RPMI7951 (cell line): ENCODE results near the gene PRKCB. TPM values are rescaled to one million over a fixed set of nuclear protein-coding genes. Genes with fewer than 3 reads are reported as not detected.

Source experiments
- DNase-seq: peaks from one replicate; pipeline ENCODE4 v3.0.0-alpha.2; 2012; ENCODE audit warnings: low read depth
- total RNA-seq: library from RNA; depleted of rRNA; stranded (reverse); fragments of >200 nt; shearing (Covaris generic); gene quantifications from 2 replicates; pipeline ENCODE4 v1.2.3, GENCODE V29; 2014

PRKCB gene
- total RNA-seq, 1 experiment from 2014 or later, result not detected

GRCh38 chr16:23967775-23968174, 132.0 kb downstream of the PRKCB start:
- no peak for DNase-seq

- no peak for DNase-seq
Measured at GRCh38 chr16:23968176-23968575, 132.4 kb downstream of the PRKCB start.

DNA sequence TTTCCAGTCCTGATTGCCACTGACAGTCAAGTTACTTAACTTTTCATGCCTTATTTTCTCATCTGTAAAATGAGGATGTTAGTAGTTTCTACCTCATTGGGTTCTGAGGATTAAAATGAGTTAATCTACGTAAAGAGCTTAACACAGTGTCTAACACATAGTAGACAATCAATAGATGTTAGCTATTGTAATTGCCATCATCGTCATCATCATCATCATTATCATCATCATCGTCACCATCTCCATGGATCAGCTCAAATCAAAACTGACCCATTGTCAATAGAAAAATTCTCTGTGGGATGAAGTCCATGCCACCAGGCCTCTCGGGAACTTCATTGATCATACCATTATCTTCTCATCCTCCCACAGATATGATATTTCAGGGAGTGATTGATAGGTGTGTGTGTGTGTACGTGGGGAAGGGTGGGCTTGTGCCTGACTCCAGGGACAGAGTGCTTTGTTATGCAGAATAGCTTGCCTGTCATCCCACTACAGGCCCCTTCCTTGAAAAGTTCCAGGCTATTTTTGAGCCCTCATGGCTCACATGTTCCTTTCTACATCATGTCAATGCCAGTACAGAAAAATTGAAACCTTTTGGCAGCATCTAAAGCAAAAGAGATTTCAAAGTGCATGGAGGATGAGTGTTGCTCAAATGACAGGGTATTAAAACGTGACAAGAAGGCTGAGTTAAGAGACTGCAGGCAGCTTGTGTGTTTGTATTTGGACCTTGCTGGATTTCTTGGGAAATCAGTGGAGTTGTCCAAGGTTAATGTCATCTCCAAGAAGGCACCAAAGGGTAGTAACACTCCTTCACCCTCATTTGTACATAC, 133.9 kb downstream of the PRKCB start:
- no peak for DNase-seq

- peak; percentile 9 for DNase-seq
Measured at GRCh38 chr16:23974223-23974622, 138.4 kb downstream of the PRKCB start.

DNA sequence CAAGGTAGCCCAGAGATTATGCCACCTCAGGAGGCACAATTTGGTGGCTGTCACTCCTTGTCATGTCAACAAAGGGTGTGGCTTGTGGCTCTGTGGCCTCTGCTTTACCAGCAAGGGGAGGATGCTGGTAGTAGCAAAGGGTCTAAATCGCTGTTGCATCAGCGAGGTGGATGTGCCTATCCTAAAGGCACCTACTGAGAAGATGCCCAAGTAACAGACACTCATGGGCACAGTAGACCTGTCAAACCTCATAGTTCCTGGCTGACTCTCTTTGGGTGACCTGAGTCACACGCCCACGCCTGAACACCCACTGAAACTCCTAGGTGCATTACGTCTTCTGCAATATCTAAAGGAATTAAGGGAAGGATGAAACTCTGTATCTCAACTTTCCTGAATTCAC, 139.5 kb downstream of the PRKCB start:
- no peak for DNase-seq

DNA sequence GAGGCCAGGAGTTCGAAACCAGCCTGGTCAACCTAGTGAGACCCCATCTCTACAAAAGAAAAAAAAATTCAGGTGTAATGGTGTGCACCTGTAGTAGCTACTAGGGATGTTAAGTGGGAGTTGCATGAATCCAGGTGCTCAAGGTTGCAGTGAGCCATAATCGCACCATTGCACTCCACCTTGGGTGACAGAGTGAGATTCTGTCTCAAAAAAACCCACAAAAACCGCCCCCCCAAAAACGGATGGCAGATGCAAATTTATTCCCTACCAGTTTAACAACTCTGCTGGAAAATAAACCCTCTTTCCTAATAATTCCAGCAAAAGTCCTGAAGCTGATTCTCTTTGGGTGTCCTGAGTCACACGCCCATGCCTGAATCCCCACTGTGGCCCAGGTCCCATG, 140.3 kb downstream of the PRKCB start:
- no peak for DNase-seq

- DNase-seq, result no peak
Measured at GRCh38 chr16:23976524-23976923, 140.7 kb downstream of the PRKCB start.

GRCh38 chr16:23979441-23979840, 143.7 kb downstream of the PRKCB start:
- no peak for DNase-seq

- DNase-seq, result no peak
Measured at GRCh38 chr16:23979982-23980381, 144.2 kb downstream of the PRKCB start.

GRCh38 chr16:23981429-23982399, 145.9 kb downstream of the PRKCB start:
- no peak for DNase-seq

DNA sequence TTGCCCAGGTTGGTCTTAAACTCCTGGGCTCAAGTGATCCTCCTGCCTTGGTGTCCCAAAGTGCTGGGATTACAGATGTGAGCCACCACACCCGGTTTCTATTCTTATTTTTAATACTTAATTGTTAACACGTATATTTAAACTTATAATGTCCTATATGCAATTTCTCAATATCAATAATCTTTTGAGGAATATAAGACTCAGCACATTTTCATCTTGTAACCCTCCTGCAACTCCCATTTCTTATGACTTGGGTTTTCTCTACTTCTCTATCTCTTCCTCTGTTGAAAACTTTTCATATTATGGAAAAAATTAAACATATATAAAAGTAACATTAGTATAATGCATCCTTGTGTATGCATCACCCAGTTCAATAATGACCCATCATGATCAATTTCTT, 150.7 kb downstream of the PRKCB start:
- DNase-seq, result no peak

GRCh38 chr16:23987443-23987842, 151.7 kb downstream of the PRKCB start:
- no peak for DNase-seq

GRCh38 chr16:23990507-23990906, 154.7 kb downstream of the PRKCB start:
- DNase-seq, result no peak

- no peak for DNase-seq
Measured at GRCh38 chr16:23991066-23991465, 155.3 kb downstream of the PRKCB start.

- no peak for DNase-seq
Measured at GRCh38 chr16:23994615-23995014, 158.8 kb downstream of the PRKCB start.

DNA sequence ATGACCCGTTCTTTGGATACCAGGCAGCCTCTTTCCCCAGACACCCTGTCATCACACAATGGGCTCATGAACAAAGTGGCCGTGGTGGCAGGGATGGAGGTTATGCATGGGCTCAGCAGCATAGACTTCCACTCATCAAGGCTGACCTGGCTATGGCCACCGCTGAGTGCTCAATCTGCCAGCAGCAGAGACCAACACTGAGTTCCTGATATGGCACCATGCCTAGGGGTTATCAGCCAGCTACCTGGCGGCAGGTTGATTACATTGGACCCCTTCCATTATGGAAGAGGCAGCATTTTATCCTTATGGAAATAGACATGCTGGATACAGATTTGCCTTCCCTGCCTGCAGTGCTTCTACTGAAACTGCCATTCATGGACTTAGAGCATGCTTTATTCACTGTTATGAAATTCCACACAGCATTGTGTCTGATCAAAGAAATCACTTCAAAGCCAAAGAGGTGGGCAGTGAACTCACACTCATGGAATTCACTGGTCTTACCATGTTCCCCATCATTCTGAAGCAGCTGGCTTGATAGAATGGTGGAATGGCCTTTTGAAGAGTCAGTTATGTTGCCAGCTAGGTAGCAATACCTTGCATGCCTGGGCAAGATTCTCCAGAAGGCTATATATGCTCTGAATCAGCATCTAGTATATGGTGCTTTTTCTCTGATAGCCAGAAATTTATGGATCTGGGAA, 160.6 kb downstream of the PRKCB start:
- no peak for DNase-seq

- DNase-seq, result no peak
Measured at GRCh38 chr16:23998771-23999170, 163.0 kb downstream of the PRKCB start.

GRCh38 chr16:23999663-24000062, 163.9 kb downstream of the PRKCB start:
- no peak for DNase-seq

- no peak for DNase-seq
Measured at GRCh38 chr16:24001710-24002109, 165.9 kb downstream of the PRKCB start.

GRCh38 chr16:24002619-24003018, 166.8 kb downstream of the PRKCB start:
- no peak for DNase-seq

- no peak for DNase-seq
Measured at GRCh38 chr16:24005577-24005976, 169.8 kb downstream of the PRKCB start.

- DNase-seq, result no peak
Measured at GRCh38 chr16:24007391-24007790, 171.6 kb downstream of the PRKCB start.
